Stimulated activated naive CD8-positive, alpha-beta T cell treated with anti-CD3 and anti-CD28 coated beads, Interleukin-15, Interleukin-2, amounts not matched to agents 100 U/mL and 50 U/mL, for 24 hours (primary cell): ENCODE measurements around the gene FNDC11.

Experiments
- ATAC-seq: fragments of 150-1000 bp; cut with Tn5 transposase; one replicate; pipeline ENCODE4 v1.10.0; 2021
- DNase-seq: peaks from one replicate; pipeline ENCODE4 v3.0.0; 2021

Gene FNDC11

GRCh38 chr20:63579017-63579694 is 25.2 kb downstream of the FNDC11 start:
- ATAC-seq (no peak), DNase-seq (no peak)

- ATAC-seq: peak; percentile 83
- DNase-seq: peak; percentile 66
These were observed 27.0 kb downstream of the FNDC11 start for GRCh38 chr20:63580796-63581461.

GRCh38 chr20:63582382-63583063 is 28.6 kb downstream of the FNDC11 start:
- DNase-seq (no peak), ATAC-seq (no peak)

DNA sequence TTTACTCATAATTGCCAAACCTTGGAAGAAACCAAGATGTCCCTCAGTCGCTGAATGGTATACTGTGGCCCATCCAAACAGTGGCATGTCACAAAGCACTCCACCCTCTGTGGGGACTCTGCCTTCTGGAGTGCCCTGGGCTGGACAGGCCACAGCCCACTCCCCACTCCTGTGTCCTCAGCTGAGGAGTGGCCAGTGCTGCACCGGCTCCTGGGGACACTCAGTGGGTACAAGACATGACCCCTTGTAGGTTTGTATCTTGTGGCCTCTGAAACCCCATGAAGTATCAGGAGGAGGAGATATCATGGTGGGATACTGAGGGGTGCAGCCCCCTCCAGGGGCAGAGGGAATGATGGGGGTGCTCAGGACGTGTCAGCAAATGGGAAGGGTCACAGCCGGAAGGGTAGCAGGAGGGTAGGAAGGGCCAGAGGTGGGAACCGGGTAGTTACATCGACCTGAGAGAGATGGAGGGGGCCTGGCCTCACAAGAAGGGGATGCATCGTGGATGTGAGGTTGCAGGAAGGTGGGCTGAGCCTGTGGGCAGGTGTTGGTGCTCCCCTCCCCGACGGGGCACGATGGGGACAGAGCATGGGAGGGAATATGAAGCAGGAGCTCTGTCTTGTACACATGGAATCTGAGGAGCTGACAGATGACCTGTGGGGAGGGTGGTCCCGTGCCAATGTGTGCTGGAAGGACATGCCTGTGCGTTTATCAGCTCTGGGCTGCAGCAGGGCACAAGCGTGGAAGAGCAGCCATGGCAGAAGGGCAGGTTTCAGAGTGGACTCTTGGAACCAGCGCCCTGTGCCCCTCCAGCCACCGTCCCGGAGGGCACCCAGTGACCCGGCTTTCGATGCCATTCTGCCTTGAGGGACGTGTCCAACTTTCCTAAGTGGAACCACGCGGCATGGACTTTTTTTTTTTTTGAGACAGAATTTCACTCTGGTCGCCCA is 31.9 kb downstream of the FNDC11 start:
- ATAC-seq: no peak

DNA sequence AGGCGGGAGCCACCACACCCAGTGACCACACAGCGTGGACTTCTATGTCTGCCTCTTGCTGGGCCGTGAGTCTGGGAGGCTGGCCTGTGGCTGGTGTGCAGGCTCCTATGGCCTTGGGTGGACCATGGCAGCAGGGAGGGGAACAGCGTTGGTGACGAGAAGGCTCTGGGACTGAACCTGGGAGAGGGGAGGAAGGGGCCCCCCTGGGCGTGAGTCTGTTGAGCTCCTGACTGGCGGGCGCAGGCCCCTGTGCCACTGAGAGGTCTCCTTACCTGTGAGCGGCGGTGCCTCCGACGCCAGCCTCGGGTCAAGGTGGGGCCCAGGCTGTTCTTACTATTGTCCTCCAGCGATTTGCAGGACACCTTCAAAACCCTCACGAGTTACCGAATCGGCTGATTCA is 32.8 kb downstream of the FNDC11 start:
- DNase-seq (no peak), ATAC-seq (no peak)

More for the DNA sequence above, 31.9 kb downstream of the FNDC11 start:
- DNase-seq: no peak

DNA sequence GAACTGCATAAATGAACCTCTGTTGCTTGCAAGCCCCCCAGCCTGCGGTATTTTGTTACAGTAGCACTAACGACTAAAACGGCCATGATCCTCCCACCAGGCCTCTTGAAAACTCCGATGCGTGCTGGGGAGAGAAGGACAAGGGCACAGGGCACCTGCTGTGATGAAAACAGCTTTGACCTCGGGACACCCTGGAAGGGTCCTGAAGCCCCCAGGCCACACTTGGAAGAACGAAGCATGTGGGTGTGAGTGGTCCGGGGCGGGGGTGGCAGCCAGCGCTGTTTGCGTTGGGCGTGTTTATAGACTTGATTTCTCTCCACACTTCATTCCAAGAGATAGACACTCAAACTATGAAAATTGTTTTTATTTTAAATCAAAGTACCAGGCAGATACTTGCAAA is 33.3 kb downstream of the FNDC11 start:
- DNase-seq (no peak), ATAC-seq (no peak)

DNA sequence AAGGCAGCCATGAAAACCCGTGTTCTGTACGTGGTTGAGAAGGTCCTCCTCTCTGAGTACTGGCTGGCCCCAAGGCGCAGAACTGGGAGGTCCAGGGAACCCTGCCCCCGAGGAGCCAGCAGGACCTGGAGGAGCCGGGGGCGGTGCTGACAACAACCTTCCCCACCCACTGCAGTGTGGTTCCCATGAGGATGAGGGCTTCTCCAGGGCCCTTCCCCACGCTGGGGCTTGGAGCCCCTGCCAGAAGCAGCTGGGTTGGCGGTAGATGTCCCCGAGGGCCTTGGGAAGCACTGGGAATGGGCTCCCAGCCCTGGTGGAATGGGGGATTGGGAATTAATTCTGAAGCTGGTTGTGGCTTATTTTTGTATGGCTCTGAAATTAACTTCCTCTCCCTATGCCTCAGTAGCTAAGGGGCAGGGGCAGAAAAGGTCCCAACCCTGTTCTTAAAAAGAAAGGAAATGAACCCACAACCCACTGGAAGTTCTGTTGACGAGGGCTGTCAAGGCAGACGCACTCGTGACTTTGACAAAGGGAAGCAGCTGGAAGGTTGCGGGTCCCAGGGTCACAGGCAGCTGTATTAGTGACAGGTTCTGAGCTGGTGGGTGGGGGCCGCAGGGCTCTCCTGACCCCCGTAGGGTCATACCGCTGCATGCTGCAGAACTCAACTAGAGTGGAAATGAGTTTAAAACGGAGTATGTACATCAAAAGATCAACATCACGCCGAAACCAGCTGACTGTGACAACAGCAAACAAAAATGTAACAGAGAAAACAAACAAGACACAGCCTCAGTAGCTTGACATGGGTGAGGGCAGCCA is 34.0 kb downstream of the FNDC11 start:
- no peak for ATAC-seq

DNA sequence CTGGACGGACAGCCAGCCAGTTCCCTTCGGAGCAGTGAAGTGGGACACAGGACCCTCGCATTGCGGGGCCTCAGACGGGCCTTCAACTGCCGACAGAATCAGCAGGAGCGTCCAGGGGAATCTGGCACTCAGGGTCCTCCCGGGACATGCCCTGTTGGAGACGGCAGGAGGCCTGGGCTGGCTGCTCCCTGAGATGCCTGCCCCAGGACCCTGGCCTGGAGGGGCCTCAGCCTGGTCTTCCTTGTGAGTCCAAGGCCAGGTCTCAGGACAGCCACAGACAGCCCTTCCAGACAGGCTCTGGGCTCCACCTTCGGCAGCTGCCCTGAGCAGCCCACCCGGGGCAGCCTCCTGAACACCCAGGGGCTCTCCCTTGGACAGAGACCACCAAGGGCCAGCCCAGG is 34.7 kb downstream of the FNDC11 start:
- ATAC-seq: no peak
- DNase-seq: no peak

More for the DNA sequence above, 34.0 kb downstream of the FNDC11 start:
- DNase-seq: no peak

DNA sequence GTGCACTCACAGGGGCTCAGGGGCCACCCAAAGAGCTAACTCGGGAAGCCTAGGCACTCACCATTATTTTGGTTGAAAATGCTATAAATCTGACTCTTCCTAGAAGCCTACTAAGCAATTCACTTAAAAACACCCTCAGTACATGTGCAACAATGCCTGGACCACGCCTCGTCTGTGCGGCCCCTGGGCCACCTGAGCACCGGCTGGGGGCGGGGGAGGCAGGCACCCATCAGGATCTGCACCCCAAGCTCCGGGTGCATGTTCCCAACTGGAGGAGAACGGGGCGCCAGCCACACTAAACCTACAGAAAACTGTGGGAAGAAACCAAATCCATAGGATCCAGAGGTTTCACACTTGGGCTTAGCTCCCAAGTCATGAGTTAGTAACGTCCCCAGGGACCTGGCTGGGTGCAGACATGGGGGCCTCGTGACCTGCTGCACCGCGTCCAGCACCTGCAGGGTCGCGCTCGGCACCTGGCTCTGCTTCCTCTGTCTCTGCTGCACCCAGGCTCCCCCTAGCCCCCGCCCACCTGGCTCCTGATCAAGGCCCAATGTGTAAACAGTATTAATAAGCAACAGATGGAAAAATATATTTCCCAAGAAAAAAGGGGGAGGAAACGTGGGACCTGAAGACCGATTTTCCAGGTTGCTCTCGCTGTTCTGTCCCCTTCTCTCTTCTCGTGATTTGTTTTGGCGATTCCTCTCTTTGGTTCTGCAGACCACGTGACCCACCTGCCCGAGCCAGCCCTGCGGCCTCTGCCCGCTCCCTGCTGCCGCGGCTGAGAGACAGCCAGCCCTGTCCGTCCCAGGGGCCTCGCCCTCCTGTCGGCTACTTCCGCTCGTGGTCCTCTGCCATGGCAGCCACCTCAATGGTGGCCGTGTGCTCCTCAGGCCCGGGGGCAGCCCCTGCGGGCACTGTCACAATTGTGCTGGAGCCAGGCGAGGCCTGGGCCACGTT is 35.6 kb downstream of the FNDC11 start:
- ATAC-seq: no peak
- DNase-seq: no peak

DNA sequence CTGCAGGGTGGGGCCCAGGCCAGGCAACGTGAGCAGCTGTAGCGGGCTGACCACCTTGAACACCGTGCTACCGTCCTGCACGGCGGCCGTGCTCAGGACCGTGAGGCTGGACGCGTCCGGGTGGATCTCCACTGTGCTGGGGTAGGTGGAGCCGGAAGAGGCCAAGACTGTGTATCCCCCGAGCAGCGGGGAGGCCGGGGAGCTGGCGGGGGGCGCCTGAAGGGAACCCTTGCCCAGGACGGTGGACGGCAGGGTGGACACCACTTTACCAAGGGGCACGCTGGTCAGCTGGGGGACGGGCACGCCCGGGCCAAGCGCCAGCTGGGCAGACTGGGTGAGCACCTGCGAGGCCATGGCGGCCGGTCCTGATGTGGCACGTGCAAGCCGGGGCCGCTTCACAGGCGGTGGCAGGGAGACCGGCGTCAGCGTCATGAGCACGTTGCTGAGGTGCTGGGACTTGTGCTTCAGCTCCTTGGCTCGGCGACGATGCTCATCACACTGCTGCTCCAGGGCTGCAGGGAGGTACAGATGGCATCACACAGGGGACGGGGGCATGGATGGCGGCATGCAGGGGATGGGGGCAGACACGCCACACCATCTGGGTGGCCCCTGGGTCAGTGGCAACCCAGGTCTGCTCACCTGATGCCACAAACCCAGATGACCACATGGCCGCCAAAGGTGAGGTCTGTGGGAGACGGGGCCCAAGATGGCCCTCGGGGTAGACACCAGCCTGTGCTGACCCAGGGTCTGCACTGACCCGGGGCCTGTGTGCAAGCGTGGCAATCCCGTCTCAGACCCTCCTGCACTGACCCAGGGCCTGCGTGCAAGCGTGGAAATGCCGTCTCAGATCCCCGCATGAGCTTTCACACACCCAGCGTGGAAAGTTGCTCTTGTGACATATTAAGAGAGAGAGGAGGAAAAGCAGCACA is 36.5 kb downstream of the FNDC11 start:
- no peak for ATAC-seq
- DNase-seq: no peak

- DNase-seq: no peak
These were observed 37.2 kb downstream of the FNDC11 start for GRCh38 chr20:63591147-63591533.

DNA sequence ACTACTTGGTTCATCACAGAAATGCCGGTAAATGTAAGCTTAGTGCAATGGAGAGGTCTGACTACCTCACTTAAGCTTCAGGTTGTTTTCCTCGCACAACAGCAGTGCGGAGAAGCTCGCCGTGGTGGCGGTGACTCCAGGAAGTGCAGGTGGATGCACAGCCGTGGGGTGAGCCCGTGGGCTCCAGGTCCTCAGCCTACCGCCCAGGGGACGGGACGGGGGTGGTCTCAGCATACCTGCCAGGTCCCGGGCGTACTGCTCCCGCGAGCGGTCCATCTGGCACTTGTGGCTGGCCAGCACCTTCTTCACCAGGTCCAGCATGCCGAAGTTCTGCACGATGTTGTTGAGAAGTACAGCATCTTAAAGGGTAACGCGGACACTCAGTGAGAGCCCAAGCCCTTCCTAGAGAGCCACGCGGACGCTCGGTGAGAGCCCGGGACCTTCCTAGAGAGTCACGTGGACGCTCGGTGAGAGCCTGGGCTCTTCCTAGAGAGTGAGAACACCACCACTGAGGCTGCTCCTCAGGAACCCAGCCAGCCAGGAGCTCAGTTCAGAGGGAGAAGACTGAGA is 37.9 kb downstream of the FNDC11 start:
- DNase-seq: no peak
- ATAC-seq: no peak

More at GRCh38 chr20:63591147-63591533, 37.2 kb downstream of the FNDC11 start:
- no peak for ATAC-seq

DNA sequence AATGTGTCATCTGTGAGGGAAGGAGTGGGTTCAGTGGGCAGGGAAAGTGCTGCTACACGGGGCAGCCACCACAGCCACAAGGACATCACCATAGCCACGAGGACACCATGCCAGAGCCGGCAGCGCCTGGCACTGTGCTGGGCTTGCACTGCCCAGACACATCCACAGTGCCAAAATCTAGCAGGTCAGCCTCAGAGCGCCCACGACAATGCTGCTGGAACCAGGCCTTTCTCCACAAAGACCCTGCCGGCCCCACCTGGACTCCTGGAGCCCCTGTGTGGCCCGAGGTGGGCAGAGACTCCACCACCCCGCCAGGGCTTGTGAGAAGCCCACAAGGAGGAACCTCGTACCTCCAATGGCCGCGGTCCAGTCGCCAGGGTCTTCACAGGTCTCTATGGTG is 38.7 kb downstream of the FNDC11 start:
- no peak for DNase-seq
- ATAC-seq: no peak

GRCh38 chr20:63594043-63594561 is 40.1 kb downstream of the FNDC11 start:
- no peak for ATAC-seq

GRCh38 chr20:63595416-63596127 is 41.6 kb downstream of the FNDC11 start:
- DNase-seq: no peak
- ATAC-seq: no peak

More at GRCh38 chr20:63594043-63594561, 40.1 kb downstream of the FNDC11 start:
- DNase-seq: no peak

DNA sequence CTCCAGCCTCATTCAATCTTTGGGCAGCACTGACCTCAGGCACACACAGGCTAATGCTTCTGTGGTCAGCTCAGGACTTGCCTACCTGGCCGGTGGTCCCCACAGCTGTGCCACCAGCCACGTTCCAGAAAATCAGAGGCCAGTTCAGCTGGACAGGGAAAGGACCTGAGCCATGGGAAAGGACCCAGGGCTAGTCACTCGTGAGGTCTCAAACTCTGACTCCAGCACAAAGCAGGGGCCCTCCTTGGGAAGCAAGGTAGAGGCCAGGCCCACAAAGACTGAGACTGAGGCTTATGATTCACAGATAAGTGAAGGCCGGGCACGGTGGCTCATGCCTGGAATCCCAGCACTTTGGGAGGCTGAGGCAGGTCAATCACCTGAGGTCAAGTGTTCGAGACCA is 42.5 kb downstream of the FNDC11 start:
- ATAC-seq: no peak
- DNase-seq: no peak

DNA sequence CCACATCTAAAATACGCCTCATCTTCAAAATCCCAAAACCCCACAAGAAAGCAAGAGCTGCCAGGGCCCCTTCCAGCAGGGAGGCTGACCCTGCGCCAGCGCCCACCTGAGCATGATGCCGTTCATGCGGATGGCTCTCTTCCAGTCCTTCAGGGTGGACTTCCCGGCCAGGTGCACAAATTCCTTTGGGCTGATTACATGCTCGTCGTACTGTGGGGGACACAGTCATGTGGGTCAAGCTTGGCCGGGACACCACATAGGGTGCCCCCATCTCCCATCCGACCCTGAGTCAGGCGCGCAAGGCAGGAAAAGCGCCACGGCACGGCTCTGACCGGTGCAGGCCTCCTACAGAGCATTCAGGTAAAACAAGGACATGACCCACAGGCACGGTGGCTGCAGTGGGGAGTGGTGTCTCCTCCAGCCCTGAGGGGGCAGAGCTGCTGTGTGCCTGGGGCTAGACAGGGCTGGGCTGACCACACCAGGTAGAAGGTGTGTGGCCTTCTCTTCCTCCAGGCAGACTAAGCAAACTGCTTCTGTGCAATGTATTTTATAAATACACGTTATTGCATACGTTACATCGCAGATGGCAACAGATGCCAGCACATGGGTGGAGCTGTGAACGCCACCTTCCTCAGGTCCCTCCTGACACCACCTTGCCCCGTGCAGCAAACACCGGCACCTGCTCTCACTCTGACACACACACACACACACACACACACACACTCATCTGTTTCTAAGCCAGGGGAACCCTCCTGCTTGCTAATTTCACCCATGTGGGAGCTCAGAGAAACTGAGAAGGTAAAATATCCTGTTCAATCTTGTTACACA is 43.9 kb downstream of the FNDC11 start:
- DNase-seq (no peak), ATAC-seq (no peak)
